NCI-H1417 (cell line): ENCODE results near the gene FABP6.

Experiments
- DNase-seq, 3 experiments: peaks; one replicate each; lab custom pipeline; 2025; lab: John Stamatoyannopoulos, UW

FABP6 gene

DNA sequence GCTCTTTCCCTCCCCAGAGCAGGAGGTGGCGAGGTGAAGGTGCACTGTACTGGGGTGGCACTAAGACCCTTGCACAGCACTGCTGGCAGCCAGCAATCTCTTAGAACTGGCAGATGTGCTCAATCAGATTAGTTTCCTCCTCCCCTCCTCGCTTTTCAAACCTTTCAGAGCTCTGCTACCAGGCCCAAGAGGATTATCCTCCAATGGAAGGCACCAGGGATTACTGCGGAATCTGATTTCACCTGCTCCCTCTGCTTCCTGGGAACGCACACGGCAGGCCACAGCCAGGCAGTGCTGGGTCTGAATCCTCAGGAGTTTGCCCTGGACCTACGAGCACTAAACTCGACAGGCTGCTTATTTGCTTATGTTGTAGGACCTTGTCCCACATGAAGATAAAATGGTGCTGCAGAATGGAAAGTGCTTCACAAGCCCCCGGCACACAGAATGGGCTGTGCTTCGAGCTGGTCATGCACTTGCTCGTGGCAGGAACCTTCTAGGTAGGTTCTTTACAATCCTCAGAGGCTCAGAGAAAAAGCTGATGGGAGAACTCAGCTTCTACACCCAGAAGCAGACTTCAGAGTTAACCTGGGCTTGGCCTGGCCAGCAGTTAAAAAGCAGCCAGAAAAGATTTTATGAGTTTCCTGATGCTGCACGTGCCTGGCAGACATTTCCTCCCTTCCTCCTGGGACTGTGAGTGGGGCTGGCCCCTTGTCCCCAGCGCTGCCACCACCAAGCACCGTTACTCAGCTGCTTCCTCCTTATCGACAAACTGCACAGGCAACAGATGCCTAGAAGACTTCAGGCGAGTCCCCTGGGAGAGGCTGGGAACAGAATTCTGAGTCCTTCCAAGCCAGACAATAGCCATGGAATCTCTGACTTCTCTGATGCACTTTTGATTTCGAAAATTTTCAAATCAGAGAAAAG, 33.1 kb downstream of the FABP6 start:
- no peak for DNase-seq

DNA sequence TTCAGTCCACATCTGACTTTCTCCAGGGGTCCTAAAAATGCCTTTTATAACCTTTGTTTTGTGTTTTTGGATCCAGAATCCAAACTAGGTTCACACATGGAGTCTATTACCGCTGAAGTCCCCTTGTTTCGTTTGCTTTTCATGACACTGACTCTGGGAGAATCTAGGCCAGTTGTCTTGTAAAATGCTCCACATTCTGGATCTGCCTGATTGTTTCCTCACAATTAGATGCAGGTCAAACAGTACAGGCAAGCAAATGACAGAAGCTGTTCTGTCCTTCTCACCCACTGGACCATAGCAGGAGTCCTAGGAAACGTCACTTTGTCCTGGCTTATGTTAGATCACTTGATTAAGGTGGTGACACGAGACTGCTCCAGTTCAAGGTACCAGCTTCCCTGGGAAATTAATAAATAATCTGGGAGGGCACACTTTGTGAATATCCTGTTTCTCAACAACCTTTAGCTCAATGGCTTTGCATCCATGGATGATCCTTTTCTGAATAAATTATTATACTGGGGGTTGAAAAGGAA, 34.1 kb downstream of the FABP6 start:
- DNase-seq = no peak

GRCh38 chr5:160266044-160266443, 36.7 kb downstream of the FABP6 start:
- no peak for DNase-seq

DNA sequence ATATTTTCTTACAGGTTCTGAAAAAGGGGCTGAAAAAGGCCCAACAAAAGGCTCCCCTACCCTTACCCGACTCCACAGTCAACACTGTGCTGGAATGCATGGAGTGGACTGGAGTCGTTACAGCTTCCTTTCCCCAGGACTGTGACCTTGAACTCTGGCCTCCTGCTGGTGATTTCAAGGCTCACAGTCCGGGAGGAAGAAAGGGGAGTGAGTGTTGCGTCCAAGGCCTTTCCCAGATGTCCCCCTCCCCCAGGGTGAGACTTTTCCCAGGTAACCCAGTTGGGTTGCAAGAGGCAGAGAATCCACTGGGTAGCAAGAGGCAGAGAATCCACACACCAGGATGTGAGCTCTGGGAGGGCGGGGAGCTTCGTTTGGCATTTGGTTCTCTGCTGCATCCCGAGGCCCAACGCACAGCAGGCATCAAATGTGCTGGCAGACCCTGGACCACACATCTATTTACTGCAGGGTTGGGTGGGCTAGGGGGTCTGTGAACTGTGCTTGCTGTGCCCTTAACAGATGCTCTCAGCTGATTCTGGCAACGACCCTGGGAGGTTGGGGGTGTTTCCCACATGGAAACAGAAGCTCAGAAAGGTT, 37.5 kb downstream of the FABP6 start:
- DNase-seq = no peak

DNA sequence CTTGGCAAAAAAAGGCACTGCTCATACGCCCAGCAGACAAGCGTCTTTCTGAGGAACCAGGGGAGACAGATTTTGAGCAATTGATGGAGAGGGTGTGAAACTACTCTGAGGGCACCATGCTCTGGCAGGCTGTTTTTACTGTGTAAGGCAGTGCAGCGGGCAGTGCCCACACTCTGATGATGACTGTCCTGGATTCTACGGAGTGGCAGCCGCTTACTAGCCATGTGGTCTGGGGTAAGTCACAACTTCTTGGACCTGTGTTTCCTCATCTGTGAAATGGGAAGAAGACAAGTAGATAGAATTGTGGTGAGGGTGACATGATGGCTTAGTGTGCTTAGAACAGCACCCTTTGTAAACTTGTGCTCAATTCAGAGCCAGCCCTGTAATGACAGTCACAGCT, 38.8 kb downstream of the FABP6 start:
- no peak for DNase-seq

DNA sequence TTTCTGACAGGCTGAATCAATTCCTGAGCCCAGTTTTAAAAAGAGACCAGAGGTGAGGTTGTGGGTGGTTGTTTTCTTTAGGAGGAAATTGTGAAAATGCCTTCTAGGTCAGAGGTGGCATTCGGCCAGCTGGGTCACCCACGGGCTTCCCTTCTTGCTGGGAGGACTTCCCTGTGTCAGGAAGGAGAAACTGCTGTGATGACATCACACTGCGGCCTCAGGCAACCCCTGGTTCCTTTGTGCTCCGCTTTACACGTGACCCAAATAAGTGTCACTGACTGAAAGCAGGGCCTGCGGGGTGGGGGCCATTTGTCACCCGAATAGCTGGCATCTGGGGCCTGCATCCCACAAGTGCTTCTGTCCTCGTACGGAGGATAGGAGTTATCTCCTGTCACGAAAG, 39.7 kb downstream of the FABP6 start:
- peak in 1 of 3 experiments; percentile 20 for DNase-seq

GRCh38 chr5:160270704-160271103, 41.4 kb downstream of the FABP6 start:
- DNase-seq = no peak

DNA sequence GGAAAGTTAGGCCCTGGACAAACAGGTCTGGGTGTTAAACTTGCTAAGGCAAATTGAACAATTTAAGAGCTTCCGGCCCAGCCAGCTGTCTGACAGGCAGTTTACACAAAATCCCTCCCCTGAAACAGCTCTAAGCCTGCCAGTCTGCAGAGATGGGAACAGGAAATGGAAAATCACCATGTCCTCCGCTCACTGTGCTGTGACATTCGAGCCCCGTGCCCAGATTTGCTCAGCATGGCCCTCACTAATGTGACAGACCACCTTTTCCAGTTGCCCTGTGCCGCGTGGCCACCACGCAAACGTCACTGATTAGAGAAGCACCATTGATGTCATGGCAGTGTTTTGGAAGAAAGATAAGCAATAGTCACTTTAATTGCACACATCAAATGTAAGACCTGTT, 42.1 kb downstream of the FABP6 start:
- peak in 2 of 3 experiments; percentile 1 to 30 for DNase-seq

- no peak for DNase-seq
Observed at GRCh38 chr5:160271836-160272235, 42.5 kb downstream of the FABP6 start.

DNA sequence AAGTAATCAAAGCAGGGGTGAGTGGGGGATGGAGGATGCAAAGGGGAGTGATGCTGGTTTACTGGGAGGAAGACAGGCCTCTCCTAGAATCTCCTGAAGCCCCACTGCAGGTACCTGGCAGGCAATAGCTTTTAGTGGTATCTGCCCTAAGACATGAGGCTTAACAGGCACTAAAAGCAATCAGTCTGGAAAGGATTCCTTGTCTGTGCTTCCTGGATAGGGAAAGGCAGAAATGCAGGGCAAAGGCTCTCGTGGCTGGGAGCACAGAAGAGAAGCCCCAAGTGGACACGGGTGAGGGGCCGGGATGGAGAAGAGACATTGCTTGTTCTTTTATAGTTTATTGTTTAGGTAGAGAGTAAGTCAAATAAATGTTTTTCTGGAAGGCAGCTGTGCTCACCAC, 43.0 kb downstream of the FABP6 start:
- no peak for DNase-seq

GRCh38 chr5:160272889-160273288, 43.6 kb downstream of the FABP6 start:
- DNase-seq = peak in 1 of 3 experiments; percentile 19

GRCh38 chr5:160274483-160274931, 45.2 kb downstream of the FABP6 start:
- no peak for DNase-seq

DNA sequence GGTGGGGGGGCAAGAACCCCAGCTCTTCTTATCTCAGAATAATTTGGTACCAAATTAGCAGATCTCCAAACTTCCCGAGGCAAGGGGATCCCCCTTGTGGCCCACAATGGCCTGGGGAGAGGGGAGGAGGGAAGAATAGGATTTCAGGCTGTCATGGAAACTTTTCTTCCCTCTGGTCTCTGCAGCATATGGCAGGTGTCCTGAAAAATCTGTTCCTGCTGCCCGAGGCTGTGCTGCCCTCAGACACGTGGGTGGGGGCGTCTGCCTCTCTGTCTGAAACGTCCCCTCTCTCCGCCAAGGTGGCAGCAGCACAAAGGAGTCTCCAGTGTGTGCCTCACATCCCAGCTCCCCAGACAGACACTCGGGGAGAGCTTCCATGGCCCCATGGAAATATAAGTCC, 49.0 kb downstream of the FABP6 start:
- no peak for DNase-seq

DNA sequence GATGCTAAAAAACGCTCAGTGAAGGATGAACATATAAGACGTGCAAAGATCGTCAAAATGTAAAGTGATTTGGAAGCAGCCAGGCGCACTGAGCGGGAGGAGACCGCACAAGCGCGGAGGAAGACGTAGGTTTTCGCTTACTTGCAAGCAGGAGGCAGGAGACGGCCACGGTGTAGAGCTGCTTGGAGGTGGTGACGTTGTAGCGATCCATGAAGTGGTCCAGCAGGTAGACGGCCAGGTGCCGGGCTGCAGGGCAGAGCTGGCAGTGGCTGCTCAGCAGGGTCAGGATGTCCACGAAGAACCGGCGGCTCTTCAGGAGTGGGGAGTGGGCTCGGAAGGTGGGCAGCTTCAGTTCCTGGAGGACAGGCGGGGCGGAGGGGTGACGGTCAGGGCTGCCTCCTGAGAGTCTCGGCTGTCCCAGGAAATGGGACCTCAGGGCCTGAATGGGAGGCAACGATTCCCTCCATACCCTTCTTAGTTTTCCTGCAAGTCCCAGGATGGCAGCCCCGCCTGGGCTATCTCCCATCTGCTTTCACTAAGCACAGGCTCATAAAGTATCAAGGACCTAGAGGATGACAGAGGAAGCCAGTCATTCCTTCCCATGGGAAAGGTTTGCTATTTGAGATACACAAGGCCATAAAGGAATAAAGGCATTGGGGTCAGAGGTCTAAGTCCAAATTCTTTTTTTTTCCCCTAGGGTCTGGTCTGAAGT, 51.2 kb downstream of the FABP6 start:
- DNase-seq = no peak

DNA sequence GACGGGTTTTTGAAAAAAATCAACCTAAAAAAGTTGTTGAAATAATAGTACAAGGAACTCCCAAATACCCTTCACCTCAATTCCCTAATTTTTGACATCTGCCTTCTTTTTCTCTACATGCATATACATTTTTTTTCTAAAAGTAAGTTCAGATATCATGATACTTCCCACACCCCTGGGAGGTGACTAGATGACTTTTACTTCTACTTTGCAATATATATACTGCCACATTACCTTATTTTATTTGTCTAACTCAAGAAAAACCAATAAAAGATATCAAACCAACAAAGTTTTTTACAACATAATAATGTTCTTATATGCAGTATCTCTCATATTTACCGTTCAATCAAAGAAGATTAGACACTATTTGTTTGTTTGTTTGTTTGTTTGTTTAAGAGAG, 52.0 kb downstream of the FABP6 start:
- no peak for DNase-seq

GRCh38 chr5:160284291-160284873, 55.1 kb downstream of the FABP6 start:
- DNase-seq = no peak

- DNase-seq = no peak
Observed at GRCh38 chr5:160285316-160285715, 56.0 kb downstream of the FABP6 start.

GRCh38 chr5:160286947-160287346, 57.6 kb downstream of the FABP6 start:
- DNase-seq = no peak

- DNase-seq = peak in 1 of 3 experiments; percentile 44
Observed at GRCh38 chr5:160287378-160288051, 58.2 kb downstream of the FABP6 start.
